Bronchial epithelial cell (primary cell): ENCODE data around the gene LKAAEAR1. TPM values are rescaled to one million over a fixed set of nuclear protein-coding genes. Genes with fewer than 3 reads are reported as not detected.

Experiments
- DNase-seq: peaks from one replicate; pipeline ENCODE4 v3.0.0-alpha.2; 2010; ENCODE audit warnings: low read depth
- FAIRE-seq: peaks from 2 replicates; lab custom pipeline; 2011; peaks lifted over from hg19 to GRCh38; lab: Jason Lieb, UNC
- H3K27me3 ChIP-seq: 2 replicates; pipeline ENCODE4 v1.5.1; 2011; ENCODE audit warnings: low read length; ENCODE audit not compliant: control insufficient read depth, insufficient read depth
- H3K36me3 ChIP-seq: 2 replicates; pipeline ENCODE4 v1.5.1; 2011; ENCODE audit warnings: low read length; ENCODE audit not compliant: control insufficient read depth, insufficient read depth
- H3K4me3 ChIP-seq: 2 replicates; pipeline ENCODE4 v1.5.1; 2011; ENCODE audit warnings: mild to moderate bottlenecking, low read depth, low read length, control low read depth
- CTCF ChIP-seq: IDR thresholded peaks from 2 replicates; pipeline ENCODE4 v1.5.1; 2011; ENCODE audit warnings: mild to moderate bottlenecking, moderate library complexity, low read length, control low read depth, inconsistent platforms; ENCODE audit not compliant: insufficient read depth, severe bottlenecking
- total RNA-seq: library from RNA; depleted of rRNA; stranded (reverse); fragments of >200 nt; gene quantifications from 2 replicates; pipeline ENCODE4 v1.2.1, GENCODE V29; 2014

The LKAAEAR1 gene
- total RNA-seq, 1 donor from 2014 or later = not detected

GRCh38 chr20:64086801-64087200 is 2.6 kb upstream of the LKAAEAR1 start:
- Histone ChIP-seq H3K27me3 (peaks cover 24% of the 10 kb centered on the region), H3K36me3 (no peaks in the 10 kb centered on the region), H3K4me3 (no peak overlapping the region)
- DNase-seq (peak; percentile 72), FAIRE-seq (no peak)
- no peak for TF ChIP-seq CTCF

GRCh38 chr20:64084685-64085152 is 521 bp upstream of the LKAAEAR1 start:
- H3K4me3 ChIP-seq = no peak overlapping the region
- DNase-seq = no peak
- H3K27me3 ChIP-seq = peaks cover 20% of the 10 kb centered on the region
- no peak for TF ChIP-seq CTCF
- H3K36me3 ChIP-seq = no peaks in the 10 kb centered on the region
- no peak for FAIRE-seq

- no peak for FAIRE-seq
Observed at GRCh38 chr20:64083378-64083803, 807 bp downstream of the LKAAEAR1 start.

GRCh38 chr20:64082820-64083377 is 1.3 kb downstream of the LKAAEAR1 start:
- Histone ChIP-seq H3K4me3 (no peak overlapping the region), H3K36me3 (no peaks in the 10 kb centered on the region), H3K27me3 (peaks cover 18% of the 10 kb centered on the region)
- no peak for DNase-seq
- FAIRE-seq = no peak
- no peak for TF ChIP-seq CTCF

More at GRCh38 chr20:64083378-64083803, 807 bp downstream of the LKAAEAR1 start:
- DNase-seq = peak; percentile 29
- peak overlapping the region; percentile 36 for H3K4me3 ChIP-seq
- no peaks in the 10 kb centered on the region for H3K36me3 ChIP-seq
- peaks cover 18% of the 10 kb centered on the region for H3K27me3 ChIP-seq
- TF ChIP-seq CTCF = peak; percentile 57

GRCh38 chr20:64082126-64082731 is 2.0 kb downstream of the LKAAEAR1 start:
- no peak for FAIRE-seq
- no peak for DNase-seq
- TF ChIP-seq CTCF = no peak
- H3K36me3 ChIP-seq = no peaks in the 10 kb centered on the region
- H3K4me3 ChIP-seq = no peak overlapping the region
- peaks cover 18% of the 10 kb centered on the region for H3K27me3 ChIP-seq
